ENCODE results near the gene IL1B. TPM values are rescaled to one million over a fixed set of nuclear protein-coding genes. Genes with fewer than 3 reads are reported as not detected.

The IL1B gene
- polyA plus RNA-seq, 1 of the 3 experiments (the other 2 are of a cell fraction) = 0.25 TPM

GRCh38 chr2:112812318-112813267, 24.0 kb downstream of the IL1B start:
- no peaks in the 10 kb centered on the region for H3K79me2 ChIP-seq (ENCODE audit: insufficient read depth)
- no peaks in the 10 kb centered on the region for H3K36me3 ChIP-seq (replicated peaks in 1 of 2; ENCODE audit: control insufficient read depth in 1 of 2, insufficient read depth in 2 of 2, low read length in 1 of 2)
- no peak overlapping the region for H3K4me3 ChIP-seq (ENCODE audit: low read depth in 2 of 2, low read length in 1 of 2)
- H2AFZ ChIP-seq (ENCODE audit: low read depth) = 0 out of 2 replicates have a peak overlapping the region, but pooled peaks have one; percentile 71
- POLR2A ChIA-PET = no interaction called here
- no peaks in the 10 kb centered on the region for H3K27me3 ChIP-seq (ENCODE audit: insufficient read depth)
- H3F3A ChIP-seq (replicated peaks; ENCODE audit: insufficient read depth) = peaks cover 6% of the 10 kb centered on the region
- CTCF ChIA-PET = no interaction called here
- H3K4me1 ChIP-seq (ENCODE audit: control insufficient read depth in 1 of 2, insufficient read depth in 2 of 2, low read depth in 1 of 2, low read length in 1 of 2) = peaks cover 0 to 7% of the 10 kb centered on the region in 2 experiments; a peak in 1 of 4 replicates
- TF ChIP-seq JUND (IDR thresholded peaks at IDR 0.05) (no peak), MXI1 (IDR thresholded peaks at IDR 0.05; ENCODE audit: low read depth, low read length) (no peak), ZBTB33 (IDR thresholded peaks at IDR 0.05; ENCODE audit: borderline replicate concordance, low read depth) (no peak), FOSL2 (IDR thresholded peaks at IDR 0.05; ENCODE audit: borderline replicate concordance, low read depth) (no peak), EZH2phosphoT487 (IDR thresholded peaks at IDR 0.05; ENCODE audit: borderline replicate concordance, low read depth) (no peak), FOXM1 (IDR thresholded peaks at IDR 0.05; ENCODE audit: low read depth) (no peak), USF2 (IDR thresholded peaks at IDR 0.05; ENCODE audit: borderline replicate concordance, low read depth, low read length) (no peak), RFX5 (IDR thresholded peaks at IDR 0.05; ENCODE audit: low read length) (no peak)
- H3K9me2 ChIP-seq = no peaks in the 10 kb centered on the region
- no peak overlapping the region for H3K9ac ChIP-seq
- H4K20me1 ChIP-seq (ENCODE audit: insufficient read depth) = no peaks in the 10 kb centered on the region
- no peaks in the 10 kb centered on the region for H3K9me3 ChIP-seq
- H3K4me2 ChIP-seq = no peak overlapping the region
- 82% methylated on average over 14 of the region's 14 CpGs for WGBS (ENCODE audit: low lambda C conversion rate)
- DNase-seq = no peak
- no peak overlapping the region for H3K27ac ChIP-seq (ENCODE audit: low read depth in 2 of 2, low read length in 1 of 2)

GRCh38 chr2:112811841-112812306, 24.7 kb downstream of the IL1B start:
- POLR2A ChIA-PET = no interaction called here
- CTCF ChIA-PET = no interaction called here
- Histone ChIP-seq H3K9ac (no peak overlapping the region), H3K27me3 (ENCODE audit: insufficient read depth) (no peaks in the 10 kb centered on the region), H3K9me3 (no peaks in the 10 kb centered on the region), H3K27ac (ENCODE audit: low read depth in 2 of 2, low read length in 1 of 2) (peak overlapping the region in 1 of 2 experiments; percentile 19; a peak in 1 of 4 replicates), H3F3A (replicated peaks; ENCODE audit: insufficient read depth) (peaks cover 6% of the 10 kb centered on the region), H3K9me2 (no peaks in the 10 kb centered on the region), H4K20me1 (ENCODE audit: insufficient read depth) (no peaks in the 10 kb centered on the region), H2AFZ (ENCODE audit: low read depth) (peak overlapping the region; percentile 71; the same call in 1 of the 2 replicates), H3K4me2 (no peak overlapping the region), H3K79me2 (ENCODE audit: insufficient read depth) (no peaks in the 10 kb centered on the region), H3K4me1 (ENCODE audit: control insufficient read depth in 1 of 2, insufficient read depth in 2 of 2, low read depth in 1 of 2, low read length in 1 of 2) (peaks cover 0 to 7% of the 10 kb centered on the region in 2 experiments; a peak in 1 of 4 replicates), H3K36me3 (replicated peaks in 1 of 2; ENCODE audit: control insufficient read depth in 1 of 2, insufficient read depth in 2 of 2, low read length in 1 of 2) (no peaks in the 10 kb centered on the region), H3K4me3 (ENCODE audit: low read depth in 2 of 2, low read length in 1 of 2) (no peak overlapping the region)
- TF ChIP-seq GABPA (IDR thresholded peaks at IDR 0.05; ENCODE audit: low read depth) (peak; percentile 46; the same call in 1 of the 2 replicates), TAF1 (IDR thresholded peaks at IDR 0.05; ENCODE audit: borderline replicate concordance, low read depth, low read length) (no peak)
- 53% methylated on average over 7 of the region's 7 CpGs for WGBS (ENCODE audit: low lambda C conversion rate)
- DNase-seq = no peak
